NCI-H2227 (cell line): ENCODE measurements around the gene AKAP8L.
"Not testable (repeated sequence)": the region's sequence is repeated elsewhere in the genome, so short reads cannot be mapped to it uniquely, and the experiment has no call there.

ENCODE experiments used
- DNase-seq: peaks from one replicate; lab custom pipeline; 2025; ENCODE audit not compliant: unreplicated experiment; lab: John Stamatoyannopoulos, UW

The AKAP8L gene

GRCh38 chr19:15390814-15391213 is 28.0 kb downstream of the AKAP8L start:
- DNase-seq: no peak

- DNase-seq: no peak
Observed at GRCh38 chr19:15381864-15382263, 36.9 kb downstream of the AKAP8L start.

- DNase-seq: no peak
Observed at GRCh38 chr19:15381429-15381828, 37.4 kb downstream of the AKAP8L start.

- peak; percentile 73 for DNase-seq
Observed at GRCh38 chr19:15379999-15380647, 38.7 kb downstream of the AKAP8L start.

GRCh38 chr19:15379083-15379998 is 39.4 kb downstream of the AKAP8L start, which contains the start of gene AKAP8:
TSS of gene AKAP8 (minus strand) at chr19:15379787. CDS start at chr19:15379731, 56 bp downstream.
- DNase-seq: peak; percentile 97

GRCh38 chr19:15378534-15379082 is 40.2 kb downstream of the AKAP8L start:
- peak; percentile 36 for DNase-seq

- no peak for DNase-seq
Observed at GRCh38 chr19:15374796-15375440, 43.9 kb downstream of the AKAP8L start.

- DNase-seq: no peak
Observed at GRCh38 chr19:15374105-15374651, 44.6 kb downstream of the AKAP8L start.

- DNase-seq: no peak
Observed at GRCh38 chr19:15373644-15374043, 45.1 kb downstream of the AKAP8L start.

- DNase-seq: no peak
Observed at GRCh38 chr19:15372891-15373301, 45.9 kb downstream of the AKAP8L start.

- no peak for DNase-seq
Observed at GRCh38 chr19:15372470-15372869, 46.3 kb downstream of the AKAP8L start.

GRCh38 chr19:15371786-15372380 is 46.9 kb downstream of the AKAP8L start:
- no peak for DNase-seq

- DNase-seq: no peak
Observed at GRCh38 chr19:15371119-15371518, 47.7 kb downstream of the AKAP8L start.

- no peak for DNase-seq
Observed at GRCh38 chr19:15369594-15369891, 49.2 kb downstream of the AKAP8L start.

GRCh38 chr19:15368798-15369593 is 49.8 kb downstream of the AKAP8L start:
- no peak for DNase-seq

- no peak for DNase-seq
Observed at GRCh38 chr19:15368051-15368632, 50.6 kb downstream of the AKAP8L start.

- no peak for DNase-seq
Observed at GRCh38 chr19:15367439-15367838, 51.3 kb downstream of the AKAP8L start.

- DNase-seq: no peak
Observed at GRCh38 chr19:15365264-15365663, 53.5 kb downstream of the AKAP8L start.

- DNase-seq: not testable (repeated sequence)
Observed at GRCh38 chr19:15363791-15364190, 55.0 kb downstream of the AKAP8L start.

- not testable (repeated sequence) for DNase-seq
Observed at GRCh38 chr19:15363048-15363447, 55.7 kb downstream of the AKAP8L start.
